A549 (cell line): ENCODE measurements around the gene BFSP1.

Experiments
- CEBPB ChIP-seq, 2 experiments: fragments of >200 bp in 1 of 2; sonication (Bioruptor Twin) in 1 of 2; formaldehyde crosslinking in 1 of 2; IDR thresholded peaks; 2 replicates each; pipeline ENCODE4 v1.6.1; 2012 to 2016
- KDM5A ChIP-seq: fragments of 200-600 bp; sonication (generic); IDR thresholded peaks from 2 replicates; pipeline ENCODE4 v1.6.1; 2016; ENCODE audit warnings: antibody characterized with exemption, mild to moderate bottlenecking
- MYC ChIP-seq: IDR thresholded peaks from 2 replicates; pipeline ENCODE4 v1.6.1; 2012; ENCODE audit warnings: mild to moderate bottlenecking, inconsistent platforms, low read length, improper control_type of control experiment, borderline replicate concordance
- NFE2L2 ChIP-seq: fragments of 150-350 bp; conservative IDR thresholded peaks from 2 replicates; pipeline ENCODE4 v1.6.1; 2014; ENCODE audit warnings: low read length
- NR3C1 ChIP-seq: fragments of >200 bp; sonication (Bioruptor Twin); formaldehyde crosslinking; IDR thresholded peaks from 3 replicates; pipeline ENCODE4 v1.6.1; 2017
- POLR2A ChIP-seq: IDR thresholded peaks from 2 replicates; pipeline ENCODE4 v1.6.1; 2012; ENCODE audit warnings: mild to moderate bottlenecking, low read length
- RAD21 ChIP-seq, 2 experiments: fragments of >200 bp in 1 of 2; sonication (Bioruptor Twin) in 1 of 2; formaldehyde crosslinking in 1 of 2; IDR thresholded peaks in 1 of 2; conservative IDR thresholded peaks in 1 of 2; 2 replicates in 1 of 2; 3 replicates in 1 of 2; pipeline ENCODE4 v1.6.1; 2012 to 2018; ENCODE audit warnings: inconsistent platforms in 1 of 2
- RCOR1 ChIP-seq: fragments of 150-350 bp; IDR thresholded peaks from 2 replicates; pipeline ENCODE4 v1.6.1; 2014; ENCODE audit warnings: antibody characterized with exemption, low read length, low read depth
- SMC3 ChIP-seq: fragments of >200 bp; sonication (Bioruptor Twin); formaldehyde crosslinking; IDR thresholded peaks from 3 replicates; pipeline ENCODE4 v1.6.1; 2018; ENCODE audit warnings: inconsistent platforms
- TF ChIP-seq, protein P1 (sequence below): fragments of >200 bp; sonication (Bioruptor Twin); formaldehyde crosslinking; IDR thresholded peaks from 3 replicates; pipeline ENCODE4 v1.5.1; 2016
- TF ChIP-seq, protein P2 (sequence below): IDR thresholded peaks from 2 replicates; pipeline ENCODE4 v1.6.1; 2012

DNA sequence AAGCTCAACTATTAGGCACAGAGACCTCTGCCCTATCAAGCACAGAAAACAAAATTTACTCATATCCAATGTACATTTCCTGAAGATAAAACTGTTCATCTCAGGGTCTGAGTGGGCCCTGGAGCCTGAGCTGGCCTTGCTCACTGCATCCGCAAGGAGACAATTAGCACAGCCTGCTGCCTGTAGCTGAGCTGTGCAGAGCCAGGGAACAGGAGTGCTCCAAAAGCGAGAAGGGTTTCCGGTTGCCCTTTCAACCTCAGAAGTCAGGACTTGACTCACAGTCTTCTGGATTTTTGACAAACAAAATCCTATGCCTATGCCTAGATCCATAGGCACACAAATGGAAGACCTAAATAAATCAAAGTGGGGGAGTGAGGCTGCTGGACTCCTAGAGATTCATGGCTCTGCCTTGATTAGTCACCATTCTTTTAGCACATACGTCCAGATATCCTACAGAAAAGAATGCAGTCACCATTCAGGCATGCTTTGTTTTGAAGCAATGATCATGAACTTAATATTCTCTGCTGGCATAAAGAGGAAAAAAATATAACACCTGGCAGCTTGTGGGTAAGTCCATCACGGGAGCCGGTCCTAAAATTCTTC is 73.5 kb downstream of the BFSP1 start:
- TF ChIP-seq, protein P1, sequence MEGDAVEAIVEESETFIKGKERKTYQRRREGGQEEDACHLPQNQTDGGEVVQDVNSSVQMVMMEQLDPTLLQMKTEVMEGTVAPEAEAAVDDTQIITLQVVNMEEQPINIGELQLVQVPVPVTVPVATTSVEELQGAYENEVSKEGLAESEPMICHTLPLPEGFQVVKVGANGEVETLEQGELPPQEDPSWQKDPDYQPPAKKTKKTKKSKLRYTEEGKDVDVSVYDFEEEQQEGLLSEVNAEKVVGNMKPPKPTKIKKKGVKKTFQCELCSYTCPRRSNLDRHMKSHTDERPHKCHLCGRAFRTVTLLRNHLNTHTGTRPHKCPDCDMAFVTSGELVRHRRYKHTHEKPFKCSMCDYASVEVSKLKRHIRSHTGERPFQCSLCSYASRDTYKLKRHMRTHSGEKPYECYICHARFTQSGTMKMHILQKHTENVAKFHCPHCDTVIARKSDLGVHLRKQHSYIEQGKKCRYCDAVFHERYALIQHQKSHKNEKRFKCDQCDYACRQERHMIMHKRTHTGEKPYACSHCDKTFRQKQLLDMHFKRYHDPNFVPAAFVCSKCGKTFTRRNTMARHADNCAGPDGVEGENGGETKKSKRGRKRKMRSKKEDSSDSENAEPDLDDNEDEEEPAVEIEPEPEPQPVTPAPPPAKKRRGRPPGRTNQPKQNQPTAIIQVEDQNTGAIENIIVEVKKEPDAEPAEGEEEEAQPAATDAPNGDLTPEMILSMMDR: no peak
- TF ChIP-seq NR3C1: no peak
- TF ChIP-seq SMC3: no peak
- no peak for TF ChIP-seq CEBPB (IDR thresholded peaks at IDR 0.05)
- TF ChIP-seq, protein P2, sequence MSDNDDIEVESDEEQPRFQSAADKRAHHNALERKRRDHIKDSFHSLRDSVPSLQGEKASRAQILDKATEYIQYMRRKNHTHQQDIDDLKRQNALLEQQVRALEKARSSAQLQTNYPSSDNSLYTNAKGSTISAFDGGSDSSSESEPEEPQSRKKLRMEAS: no peak
- TF ChIP-seq POLR2A: no peak
- no peak for TF ChIP-seq KDM5A
- no peak for TF ChIP-seq RCOR1
- TF ChIP-seq RAD21 (conservative IDR thresholded peaks at IDR 0.05 in 1 of 2, IDR thresholded peaks at IDR 0.05 in 1 of 2): no peak
- TF ChIP-seq MYC: no peak
- no peak for TF ChIP-seq NFE2L2
